CD4-positive, alpha-beta T cell treated with Interleukin-17A for 1 hour (primary cell): ENCODE results near the gene IGF1R.
"Not testable (repeated sequence)": the region's sequence is repeated elsewhere in the genome, so short reads cannot be mapped to it uniquely, and the experiment has no call there.

Experiments used
- DNase-seq: peaks from one replicate; pipeline ENCODE4 v3.0.0-alpha.2; 2020

Gene IGF1R

DNA sequence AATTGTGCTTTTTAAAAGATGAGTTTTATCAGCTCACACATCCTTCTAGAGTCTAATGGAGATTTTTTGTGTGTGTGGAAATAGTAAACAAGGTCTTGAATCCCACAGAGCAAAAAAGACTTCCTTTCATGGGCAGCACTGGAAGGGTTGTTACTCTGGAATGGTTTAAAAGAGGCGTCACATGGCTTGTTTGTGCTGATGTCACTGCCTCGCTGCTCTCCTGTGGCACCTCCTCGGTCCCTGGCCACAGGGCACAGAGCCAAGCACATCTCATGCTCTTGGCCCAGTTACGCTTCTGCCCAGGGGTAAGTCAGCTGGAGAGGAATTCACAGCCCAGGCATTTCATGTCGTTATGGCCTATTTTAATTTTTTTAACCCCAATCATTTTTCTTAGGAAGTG lies 306.1 kb downstream of the IGF1R start:
- no peak for DNase-seq

DNA sequence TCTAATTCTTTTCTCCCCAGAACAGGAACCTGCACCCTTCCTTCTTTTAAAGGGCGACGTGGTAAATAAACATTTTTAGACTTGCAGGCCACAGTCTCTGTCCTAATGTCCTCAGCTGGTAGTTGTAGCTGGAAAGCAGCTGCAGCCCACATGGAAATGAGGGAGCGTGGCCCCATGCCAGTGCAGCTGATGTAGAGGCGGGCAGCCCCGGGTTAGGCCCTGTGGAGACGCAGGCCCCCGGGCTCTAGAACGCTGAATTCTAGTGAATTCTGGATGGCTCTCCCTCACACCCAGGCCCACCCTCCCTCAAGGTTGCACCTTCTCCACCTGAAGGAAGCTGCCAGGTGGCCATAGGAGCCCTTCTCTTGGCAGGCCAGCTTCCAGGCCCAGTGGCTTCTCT lies 307.0 kb downstream of the IGF1R start:
- no peak for DNase-seq

DNA sequence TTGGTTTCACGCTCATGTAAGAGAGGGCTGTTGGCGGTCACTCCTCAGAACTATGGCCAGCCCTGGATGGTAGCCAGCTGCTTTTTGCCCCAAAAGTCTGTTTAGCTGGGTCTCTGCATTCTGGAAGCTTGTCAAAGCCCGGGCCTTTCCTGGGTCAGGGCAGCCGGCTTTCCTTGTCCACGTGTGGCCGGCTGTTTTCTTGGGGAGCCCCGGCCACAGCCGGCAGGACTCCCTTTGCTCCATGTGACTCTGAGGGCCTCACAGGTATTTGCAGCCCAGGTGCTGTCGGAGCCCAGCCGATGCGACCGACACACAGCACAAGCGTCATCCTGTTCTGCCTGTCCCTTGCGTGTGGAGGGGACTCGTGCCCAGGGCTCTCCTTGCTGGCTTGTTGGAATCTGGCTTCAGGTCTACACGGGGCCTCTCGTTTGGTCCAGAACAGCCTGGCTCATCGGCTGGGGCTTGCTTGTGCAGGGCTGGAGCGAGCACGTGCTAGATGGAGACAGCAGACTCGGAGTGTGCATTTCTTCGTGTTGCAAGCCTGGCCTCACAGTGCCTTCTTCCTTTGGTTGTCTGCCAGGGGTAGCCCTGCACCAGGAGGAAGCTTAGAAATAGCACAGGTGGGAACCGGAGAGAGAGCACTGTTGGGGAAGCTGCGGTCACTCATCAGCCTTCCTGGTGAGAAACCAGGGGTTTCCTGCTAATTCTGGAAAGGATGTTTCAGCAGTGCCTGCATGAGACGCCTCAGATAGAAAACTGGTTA lies 307.8 kb downstream of the IGF1R start:
- no peak for DNase-seq

DNA sequence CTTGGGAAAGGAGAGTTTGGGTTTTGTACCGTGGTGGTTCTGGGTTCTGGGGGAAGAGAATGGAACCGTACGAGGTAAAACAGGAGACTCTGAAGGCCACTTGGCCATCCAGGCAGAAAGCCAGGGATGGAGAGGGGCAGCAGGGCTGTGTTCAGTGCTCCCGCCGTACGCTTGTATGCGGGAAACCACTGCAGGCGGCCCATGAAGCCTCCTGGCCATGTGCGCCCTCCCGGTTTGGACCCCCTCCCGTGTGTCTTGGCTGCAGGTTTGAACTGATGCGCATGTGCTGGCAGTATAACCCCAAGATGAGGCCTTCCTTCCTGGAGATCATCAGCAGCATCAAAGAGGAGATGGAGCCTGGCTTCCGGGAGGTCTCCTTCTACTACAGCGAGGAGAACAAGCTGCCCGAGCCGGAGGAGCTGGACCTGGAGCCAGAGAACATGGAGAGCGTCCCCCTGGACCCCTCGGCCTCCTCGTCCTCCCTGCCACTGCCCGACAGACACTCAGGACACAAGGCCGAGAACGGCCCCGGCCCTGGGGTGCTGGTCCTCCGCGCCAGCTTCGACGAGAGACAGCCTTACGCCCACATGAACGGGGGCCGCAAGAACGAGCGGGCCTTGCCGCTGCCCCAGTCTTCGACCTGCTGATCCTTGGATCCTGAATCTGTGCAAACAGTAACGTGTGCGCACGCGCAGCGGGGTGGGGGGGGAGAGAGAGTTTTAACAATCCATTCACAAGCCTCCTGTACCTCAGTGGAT lies 308.6 kb downstream of the IGF1R start:
- no peak for DNase-seq

DNA sequence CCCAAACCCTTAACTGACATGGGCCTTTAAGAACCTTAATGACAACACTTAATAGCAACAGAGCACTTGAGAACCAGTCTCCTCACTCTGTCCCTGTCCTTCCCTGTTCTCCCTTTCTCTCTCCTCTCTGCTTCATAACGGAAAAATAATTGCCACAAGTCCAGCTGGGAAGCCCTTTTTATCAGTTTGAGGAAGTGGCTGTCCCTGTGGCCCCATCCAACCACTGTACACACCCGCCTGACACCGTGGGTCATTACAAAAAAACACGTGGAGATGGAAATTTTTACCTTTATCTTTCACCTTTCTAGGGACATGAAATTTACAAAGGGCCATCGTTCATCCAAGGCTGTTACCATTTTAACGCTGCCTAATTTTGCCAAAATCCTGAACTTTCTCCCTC lies 309.3 kb downstream of the IGF1R start:
- DNase-seq, result no peak

DNA sequence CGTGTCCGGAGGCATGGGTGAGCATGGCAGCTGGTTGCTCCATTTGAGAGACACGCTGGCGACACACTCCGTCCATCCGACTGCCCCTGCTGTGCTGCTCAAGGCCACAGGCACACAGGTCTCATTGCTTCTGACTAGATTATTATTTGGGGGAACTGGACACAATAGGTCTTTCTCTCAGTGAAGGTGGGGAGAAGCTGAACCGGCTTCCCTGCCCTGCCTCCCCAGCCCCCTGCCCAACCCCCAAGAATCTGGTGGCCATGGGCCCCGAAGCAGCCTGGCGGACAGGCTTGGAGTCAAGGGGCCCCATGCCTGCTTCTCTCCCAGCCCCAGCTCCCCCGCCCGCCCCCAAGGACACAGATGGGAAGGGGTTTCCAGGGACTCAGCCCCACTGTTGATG lies 309.7 kb downstream of the IGF1R start:
- no peak for DNase-seq

DNA sequence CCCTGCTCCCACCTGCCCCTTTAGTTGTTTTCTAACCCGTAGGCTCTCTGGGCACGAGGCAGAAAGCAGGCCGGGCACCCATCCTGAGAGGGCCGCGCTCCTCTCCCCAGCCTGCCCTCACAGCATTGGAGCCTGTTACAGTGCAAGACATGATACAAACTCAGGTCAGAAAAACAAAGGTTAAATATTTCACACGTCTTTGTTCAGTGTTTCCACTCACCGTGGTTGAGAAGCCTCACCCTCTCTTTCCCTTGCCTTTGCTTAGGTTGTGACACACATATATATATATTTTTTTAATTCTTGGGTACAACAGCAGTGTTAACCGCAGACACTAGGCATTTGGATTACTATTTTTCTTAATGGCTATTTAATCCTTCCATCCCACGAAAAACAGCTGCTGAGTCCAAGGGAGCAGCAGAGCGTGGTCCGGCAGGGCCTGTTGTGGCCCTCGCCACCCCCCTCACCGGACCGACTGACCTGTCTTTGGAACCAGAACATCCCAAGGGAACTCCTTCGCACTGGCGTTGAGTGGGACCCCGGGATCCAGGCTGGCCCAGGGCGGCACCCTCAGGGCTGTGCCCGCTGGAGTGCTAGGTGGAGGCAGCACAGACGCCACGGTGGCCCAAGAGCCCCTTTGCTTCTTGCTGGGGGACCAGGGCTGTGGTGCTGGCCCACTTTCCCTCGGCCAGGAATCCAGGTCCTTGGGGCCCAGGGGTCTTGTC lies 310.7 kb downstream of the IGF1R start:
- no peak for DNase-seq

DNA sequence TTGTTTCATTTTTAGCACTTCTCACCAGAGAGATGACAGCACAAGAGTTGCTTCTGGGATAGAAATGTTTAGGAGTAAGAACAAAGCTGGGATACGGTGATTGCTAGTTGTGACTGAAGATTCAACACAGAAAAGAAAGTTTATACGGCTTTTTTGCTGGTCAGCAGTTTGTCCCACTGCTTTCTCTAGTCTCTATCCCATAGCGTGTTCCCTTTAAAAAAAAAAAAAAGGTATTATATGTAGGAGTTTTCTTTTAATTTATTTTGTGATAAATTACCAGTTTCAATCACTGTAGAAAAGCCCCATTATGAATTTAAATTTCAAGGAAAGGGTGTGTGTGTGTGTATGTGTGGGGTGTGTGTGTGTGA lies 311.3 kb downstream of the IGF1R start:
- DNase-seq, result no peak

DNA sequence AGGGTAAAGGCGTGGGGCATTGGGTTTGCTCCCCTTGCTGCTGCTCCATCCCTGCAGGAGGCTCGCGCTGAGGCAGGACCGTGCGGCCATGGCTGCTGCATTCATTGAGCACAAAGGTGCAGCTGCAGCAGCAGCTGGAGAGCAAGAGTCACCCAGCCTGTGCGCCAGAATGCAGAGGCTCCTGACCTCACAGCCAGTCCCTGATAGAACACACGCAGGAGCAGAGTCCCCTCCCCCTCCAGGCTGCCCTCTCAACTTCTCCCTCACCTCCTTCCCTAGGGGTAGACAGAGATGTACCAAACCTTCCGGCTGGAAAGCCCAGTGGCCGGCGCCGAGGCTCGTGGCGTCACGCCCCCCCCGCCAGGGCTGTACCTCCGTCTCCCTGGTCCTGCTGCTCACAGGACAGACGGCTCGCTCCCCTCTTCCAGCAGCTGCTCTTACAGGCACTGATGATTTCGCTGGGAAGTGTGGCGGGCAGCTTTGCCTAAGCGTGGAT lies 312.3 kb downstream of the IGF1R start:
- DNase-seq, result no peak

DNA sequence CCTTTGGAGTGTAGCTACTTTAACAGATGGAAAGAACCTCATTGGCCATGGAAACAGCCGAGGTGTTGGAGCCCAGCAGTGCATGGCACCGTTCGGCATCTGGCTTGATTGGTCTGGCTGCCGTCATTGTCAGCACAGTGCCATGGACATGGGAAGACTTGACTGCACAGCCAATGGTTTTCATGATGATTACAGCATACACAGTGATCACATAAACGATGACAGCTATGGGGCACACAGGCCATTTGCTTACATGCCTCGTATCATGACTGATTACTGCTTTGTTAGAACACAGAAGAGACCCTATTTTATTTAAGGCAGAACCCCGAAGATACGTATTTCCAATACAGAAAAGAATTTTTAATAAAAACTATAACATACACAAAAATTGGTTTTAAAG lies 315.1 kb downstream of the IGF1R start:
- DNase-seq, result no peak

DNA sequence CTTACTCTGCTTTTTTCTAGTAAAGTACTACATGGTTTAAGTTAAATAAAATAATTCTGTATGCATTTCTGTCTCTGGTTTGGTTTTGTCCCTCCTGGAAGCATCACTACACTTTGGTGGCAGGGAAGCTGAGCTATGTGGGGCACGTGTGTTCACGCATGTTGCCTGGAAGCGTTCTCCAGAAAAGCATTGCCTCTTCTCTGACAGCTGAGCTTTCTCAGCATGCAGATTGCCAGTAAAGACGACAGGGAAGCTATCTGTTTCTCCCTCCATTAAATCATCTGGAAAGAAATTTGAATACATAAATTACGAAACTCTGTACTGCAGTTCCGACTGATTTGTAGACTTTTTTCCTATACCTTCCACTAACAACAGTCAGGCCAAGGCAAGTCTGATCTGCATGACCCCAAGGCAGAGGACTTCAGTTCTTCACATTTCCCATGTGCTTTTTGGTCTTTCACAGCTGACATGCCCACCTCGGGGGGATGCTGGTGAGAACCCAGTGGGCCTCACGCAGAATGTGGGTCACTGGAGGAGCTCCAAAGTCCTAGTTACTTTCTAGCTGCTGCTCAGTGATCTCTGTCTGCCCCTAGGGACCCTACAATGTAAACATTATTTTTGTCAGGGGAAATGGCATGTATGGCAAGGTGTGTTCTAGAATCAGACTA lies 316.3 kb downstream of the IGF1R start:
- DNase-seq, result no peak

DNA sequence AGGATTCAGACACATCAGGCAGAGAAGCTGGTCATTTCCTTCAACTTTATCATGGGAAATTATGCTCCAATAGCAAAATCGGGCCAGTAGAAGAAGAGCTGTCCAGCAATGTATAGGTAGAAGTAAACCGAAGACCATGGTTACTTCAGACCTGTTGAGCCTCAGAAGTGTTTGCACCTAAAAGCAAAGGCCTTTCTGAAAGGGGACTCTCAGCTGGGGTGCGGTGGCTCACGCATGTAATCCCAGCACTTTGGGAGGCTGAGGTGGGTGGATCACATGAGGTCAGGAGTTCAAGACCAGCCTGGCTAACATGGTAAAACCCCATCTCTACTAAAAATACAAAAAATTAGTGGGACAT lies 316.8 kb downstream of the IGF1R start:
- not testable (repeated sequence) for DNase-seq

DNA sequence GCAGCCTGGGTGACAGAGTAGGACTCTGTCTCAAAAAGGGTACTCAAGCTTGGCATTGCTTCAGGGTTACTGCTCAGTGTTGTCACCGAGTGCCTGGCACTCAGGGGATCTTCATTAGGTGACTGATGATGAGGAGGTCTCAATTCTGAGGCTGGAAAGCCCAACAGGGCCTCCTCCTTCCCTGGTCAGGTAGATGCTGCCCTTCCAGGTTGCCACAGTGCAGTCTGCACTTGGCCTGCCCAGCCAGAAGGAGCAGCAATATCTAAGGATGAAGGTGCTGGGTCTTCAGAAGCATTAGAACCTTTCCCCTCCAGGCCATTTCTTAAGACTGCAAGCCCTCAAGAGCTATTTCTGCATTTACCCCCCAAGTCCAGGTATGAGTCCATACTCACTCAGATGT lies 317.3 kb downstream of the IGF1R start:
- no peak for DNase-seq

DNA sequence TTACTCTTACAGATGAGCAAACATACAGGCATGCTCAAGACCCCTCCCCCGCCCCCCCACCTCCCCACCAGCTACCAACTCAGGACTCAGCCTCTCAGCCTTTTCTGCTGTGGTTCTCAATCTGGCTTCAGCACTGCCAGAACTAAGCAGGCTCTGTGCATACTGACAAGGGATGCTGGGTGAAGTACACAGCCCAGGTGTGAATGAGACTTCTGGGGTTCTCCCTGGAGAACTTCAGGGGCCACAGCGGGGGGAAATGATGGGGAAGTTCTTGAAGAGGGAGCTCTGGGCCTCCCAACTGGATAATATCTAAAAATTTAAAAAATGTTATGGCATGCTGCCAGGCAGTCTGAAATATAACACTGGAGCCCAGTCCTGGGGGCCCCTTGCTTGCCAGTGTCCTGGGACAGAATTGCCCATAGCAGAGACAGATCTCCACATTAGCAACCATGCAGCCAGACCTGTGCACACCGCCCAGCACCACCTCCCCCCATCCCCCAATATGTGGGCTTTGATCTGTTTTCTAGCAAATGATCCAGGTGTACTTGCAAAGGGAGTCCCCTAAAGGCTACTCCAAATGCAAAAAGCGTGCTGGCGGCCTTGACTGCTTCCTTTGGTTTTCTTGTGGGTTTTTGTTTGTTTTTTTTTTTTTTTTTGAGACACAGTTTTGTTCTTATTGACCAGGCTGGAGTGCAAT lies 317.9 kb downstream of the IGF1R start:
- no peak for DNase-seq

DNA sequence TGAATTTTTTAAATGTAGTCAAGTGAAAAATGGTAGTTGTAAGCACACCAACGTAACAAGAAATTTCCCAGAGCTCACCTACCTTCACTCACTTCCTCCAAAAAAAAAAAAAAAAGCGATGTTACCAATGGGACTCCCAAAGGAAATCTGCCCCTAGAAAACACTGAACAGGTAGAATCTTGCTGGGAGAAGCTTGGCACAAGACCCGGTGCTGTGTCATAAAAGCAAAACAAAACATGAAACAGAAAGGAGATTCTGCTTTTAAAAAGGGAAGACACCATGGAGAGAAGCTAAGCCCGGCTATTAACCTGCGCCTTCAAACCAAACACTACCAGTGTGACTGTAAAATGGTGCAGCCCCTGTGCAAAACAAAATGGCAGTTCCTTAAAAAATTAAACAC lies 318.8 kb downstream of the IGF1R start:
- no peak for DNase-seq

DNA sequence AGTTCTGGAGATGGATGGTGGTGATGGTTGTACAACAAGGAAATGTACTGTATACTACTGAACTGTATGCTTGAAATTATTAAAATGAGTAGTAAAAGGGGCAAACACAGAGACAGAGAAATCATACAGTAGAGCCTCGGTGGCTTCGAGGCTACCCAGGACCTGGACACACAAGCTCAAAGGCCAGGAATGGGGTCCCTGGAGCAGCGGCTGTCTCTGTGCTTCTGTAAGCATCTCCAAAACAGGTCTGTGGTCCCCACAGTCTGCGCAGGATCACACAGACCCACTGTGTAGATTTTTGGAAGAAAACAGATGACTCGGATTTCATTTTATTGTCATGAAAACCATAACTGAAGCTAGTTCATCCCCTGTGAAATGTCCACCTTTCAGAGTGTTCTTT lies 319.6 kb downstream of the IGF1R start:
- DNase-seq, result no peak

DNA sequence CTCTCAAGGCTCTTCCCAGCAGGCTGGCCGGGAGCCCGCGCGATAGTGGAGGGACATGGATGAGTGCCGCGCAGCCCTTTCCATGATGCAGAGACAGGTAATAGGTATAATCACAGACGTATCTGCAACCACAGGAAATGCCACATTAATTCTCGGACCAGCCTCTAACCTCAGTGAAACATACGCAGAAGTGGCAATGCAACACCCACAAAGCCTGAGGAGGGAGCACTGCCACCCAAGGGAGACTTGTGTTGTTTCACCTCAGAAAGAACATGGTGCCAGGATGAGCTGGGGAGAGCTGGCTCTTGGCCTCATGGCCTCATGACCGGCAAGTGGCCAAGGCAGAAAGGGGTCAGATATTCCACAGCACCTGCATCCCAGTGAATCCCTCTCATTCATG lies 320.2 kb downstream of the IGF1R start:
- DNase-seq, result no peak

DNA sequence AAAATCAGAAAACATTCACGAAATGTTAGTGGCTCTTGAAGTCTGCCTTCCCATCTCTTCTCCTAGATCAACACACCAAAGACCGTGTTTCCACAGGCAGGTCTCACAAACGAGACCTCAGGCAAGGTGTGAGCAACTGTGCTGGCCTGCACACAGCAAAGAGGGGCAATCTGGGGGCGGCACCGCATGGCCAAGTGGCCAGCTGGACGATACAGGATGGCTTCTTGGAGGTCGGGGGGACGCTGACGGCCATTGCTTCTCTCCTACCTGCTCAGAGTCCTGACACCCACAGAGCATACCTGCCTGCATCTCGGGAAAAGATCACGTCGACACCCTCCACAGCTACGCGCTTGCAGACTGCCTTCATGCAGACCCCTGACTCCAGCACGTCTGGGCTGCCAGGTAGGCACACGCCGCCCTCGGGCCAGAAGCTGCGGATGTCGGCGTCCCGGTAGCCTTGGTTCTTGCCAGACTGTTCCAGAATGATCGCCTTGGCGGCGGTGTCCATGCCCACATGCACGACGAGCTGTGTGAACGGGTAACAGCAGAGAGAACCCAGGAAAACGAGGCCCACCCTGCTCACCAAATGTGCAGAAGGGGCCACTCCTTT lies 320.9 kb downstream of the IGF1R start:
- no peak for DNase-seq

DNA sequence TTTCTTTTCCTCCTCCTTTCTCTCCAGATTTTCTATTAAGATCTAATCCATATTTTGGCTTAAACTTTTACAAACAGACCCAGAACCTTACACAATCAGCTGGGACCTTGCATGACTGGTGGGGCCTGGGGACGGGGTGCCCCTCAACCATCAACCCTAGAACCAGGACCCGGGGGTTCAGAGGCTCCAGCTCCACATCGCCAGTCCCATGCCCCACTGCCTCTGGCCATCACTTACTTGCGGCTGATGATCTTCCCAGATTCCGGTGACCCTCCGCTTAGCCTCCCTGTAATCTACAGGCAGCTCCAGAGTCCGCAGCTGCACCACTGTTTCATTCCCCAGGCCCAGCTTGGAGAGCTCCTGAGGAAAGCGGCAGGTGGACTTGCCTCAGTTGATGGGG lies 322.5 kb downstream of the IGF1R start:
- no peak for DNase-seq

DNA sequence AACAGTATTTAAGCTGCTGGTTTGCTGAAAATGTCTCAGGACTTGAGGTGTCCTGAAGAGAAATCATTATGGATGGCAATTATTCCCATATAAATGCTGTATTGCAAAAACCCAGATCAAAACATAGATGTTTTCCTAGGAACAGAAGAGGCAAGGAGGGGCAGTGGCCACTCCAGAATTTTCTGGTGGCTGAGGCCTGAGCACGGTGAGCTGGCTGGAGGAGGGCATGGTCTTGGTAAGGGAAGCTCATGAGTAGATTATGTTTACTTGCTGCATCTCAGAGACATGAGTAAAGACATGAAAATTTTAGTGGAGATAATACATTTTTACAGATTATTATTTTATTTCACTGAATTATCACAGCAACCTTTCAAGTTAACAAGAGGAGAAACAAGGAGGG lies 328.2 kb downstream of the IGF1R start:
- no peak for DNase-seq

DNA sequence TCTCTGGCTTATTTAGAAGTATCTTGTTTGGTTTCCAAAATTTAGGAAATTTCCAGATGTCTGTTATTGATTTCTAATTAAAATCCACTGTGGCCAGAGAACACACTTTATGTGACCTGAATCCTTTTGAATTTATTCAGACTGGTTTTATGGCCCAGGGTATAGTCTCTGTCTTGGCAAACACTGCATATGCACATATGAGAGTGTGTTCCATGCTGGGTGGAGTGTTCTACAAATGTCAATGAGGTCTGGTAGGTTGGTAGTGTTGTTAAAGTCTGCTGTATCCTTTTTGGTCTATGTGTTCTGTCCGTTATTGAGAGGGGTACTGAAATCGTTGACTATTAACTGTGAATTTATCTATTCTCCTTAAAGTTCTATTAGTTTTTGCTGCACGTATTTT lies 329.1 kb downstream of the IGF1R start:
- no peak for DNase-seq

DNA sequence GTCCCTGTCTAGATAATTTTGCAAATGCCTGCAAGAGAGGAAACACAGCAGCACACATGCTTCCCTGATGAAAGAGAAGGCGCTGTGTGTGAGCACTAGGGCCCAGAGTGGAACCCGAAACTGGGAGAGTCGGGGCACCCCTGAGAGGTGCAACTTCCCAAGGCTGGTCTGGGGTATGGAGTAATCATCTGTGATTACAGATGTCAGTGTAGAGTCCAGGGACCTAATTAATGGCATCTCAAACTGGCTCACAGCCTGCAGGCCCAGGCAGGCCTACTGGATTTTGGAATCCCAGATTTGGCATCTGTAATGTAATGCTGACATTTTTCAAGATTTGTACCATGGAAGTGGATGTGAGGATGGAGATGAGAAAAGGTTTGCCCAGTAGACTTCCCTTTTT lies 329.8 kb downstream of the IGF1R start:
- no peak for DNase-seq

DNA sequence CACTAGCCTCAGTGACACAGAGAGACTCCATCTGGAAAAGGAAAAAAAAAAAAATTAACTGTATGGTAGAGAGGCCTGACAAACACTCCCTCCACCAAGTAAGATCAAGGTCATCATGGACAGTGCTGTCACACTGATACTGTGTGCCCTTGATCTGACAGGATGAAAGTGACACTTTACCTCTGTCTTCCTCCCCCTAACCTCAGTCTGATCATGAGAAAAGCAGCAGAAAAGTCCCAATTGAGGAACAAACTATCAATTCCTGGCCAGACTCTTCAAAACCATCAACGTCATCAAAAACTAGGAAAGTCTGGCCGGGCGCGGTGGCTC lies 332.5 kb downstream of the IGF1R start:
- DNase-seq, result no peak
